Measurements from ENCODE around the gene MRGPRF. TPM values are rescaled to one million over a fixed set of nuclear protein-coding genes. Genes with fewer than 3 reads are reported as not detected.

The MRGPRF gene
- total RNA-seq, 1 donor from 2014 or later: 1.2 TPM

DNA sequence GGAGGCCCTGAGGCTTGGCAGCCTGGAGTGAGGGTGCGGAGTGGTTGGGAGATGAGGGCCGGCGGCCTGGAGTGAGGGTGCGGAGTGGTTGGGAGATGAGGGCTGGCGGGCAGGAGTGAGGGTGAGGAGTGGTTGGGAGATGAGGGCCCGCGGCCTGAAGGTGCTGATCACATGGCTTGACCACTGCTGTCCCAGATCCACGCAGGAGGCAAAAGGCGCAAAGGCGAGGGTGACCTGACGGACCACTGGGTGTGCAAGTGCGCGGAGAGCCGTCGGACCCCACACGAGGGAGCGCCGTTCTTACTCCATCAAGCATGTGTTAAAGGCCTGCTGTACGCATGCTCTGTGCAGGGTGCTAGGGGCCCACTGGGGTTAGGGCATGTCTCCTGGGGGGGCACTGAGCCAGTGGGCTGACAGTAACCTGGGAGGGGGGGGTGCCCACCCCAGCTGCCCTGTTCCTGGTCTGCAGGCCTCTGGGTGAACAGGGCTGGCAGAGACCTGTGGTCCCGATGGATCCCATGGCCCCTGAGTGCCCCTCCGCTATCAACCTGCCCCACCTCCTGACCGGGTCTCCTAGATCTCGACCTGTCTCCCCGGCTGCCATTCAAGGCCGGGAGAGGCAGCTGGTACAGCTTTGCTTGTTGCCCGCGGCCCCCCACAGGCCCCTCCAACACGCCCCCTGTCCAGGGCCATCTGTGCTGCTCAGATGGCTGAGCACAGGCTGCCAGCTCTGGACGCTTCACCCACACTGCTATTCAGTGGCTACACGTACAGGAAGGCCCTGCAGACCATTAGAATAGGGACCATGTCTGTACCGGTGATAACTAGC lies 53.4 kb downstream of the MRGPRF start:
- Histone ChIP-seq H3K36me3 (ENCODE audit: control insufficient read depth, insufficient read depth, low read length) (no peaks in the 10 kb centered on the region), H3K27me3 (ENCODE audit: control insufficient read depth, insufficient read depth, low read length) (peaks cover 5% of the 10 kb centered on the region), H3K4me3 (ENCODE audit: low read depth, low read length) (no peak overlapping the region)
- no peak for TF ChIP-seq CTCF (IDR thresholded peaks at IDR 0.05; ENCODE audit: insufficient read depth, low read length, poor library complexity, severe bottlenecking)
- DNase-seq (ENCODE audit: low read depth): no peak

- no peak for TF ChIP-seq CTCF (IDR thresholded peaks at IDR 0.05; ENCODE audit: insufficient read depth, low read length, poor library complexity, severe bottlenecking)
- H3K27me3 ChIP-seq (ENCODE audit: control insufficient read depth, insufficient read depth, low read length): peaks cover 5% of the 10 kb centered on the region
- H3K4me3 ChIP-seq (ENCODE audit: low read depth, low read length): no peak overlapping the region
- no peak for DNase-seq (ENCODE audit: low read depth)
- no peaks in the 10 kb centered on the region for H3K36me3 ChIP-seq (ENCODE audit: control insufficient read depth, insufficient read depth, low read length)
Measured at GRCh38 chr11:68958211-68958610, 54.8 kb downstream of the MRGPRF start.

GRCh38 chr11:68956547-68957254 lies 56.3 kb downstream of the MRGPRF start:
- Histone ChIP-seq H3K4me3 (ENCODE audit: low read depth, low read length) (no peak overlapping the region), H3K36me3 (ENCODE audit: control insufficient read depth, insufficient read depth, low read length) (no peaks in the 10 kb centered on the region), H3K27me3 (ENCODE audit: control insufficient read depth, insufficient read depth, low read length) (peaks cover 5% of the 10 kb centered on the region)
- DNase-seq (ENCODE audit: low read depth): no peak
- no peak for TF ChIP-seq CTCF (IDR thresholded peaks at IDR 0.05; ENCODE audit: insufficient read depth, low read length, poor library complexity, severe bottlenecking)

DNA sequence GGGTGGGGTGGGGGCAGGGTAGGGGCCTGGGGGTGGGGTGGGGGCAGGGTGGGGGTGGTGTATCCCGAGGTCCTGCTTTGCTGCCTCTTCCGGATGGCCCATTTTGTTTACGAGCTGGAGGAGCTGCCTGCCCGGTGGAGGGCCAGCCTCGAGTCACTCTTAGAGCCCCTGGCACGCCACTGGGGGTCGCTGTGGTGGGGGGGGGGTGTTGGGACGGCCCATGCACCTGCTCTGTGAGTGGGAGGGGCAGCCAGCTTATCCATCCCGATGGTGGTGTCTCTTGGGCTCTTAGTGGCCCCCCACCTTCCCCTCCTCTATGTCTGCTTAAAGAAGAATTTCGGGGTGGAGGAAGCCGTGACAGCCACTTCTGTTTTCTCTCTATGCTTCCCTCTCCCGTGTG lies 56.9 kb downstream of the MRGPRF start:
- no peak for DNase-seq (ENCODE audit: low read depth)
- Histone ChIP-seq H3K4me3 (ENCODE audit: low read depth, low read length) (no peak overlapping the region), H3K36me3 (ENCODE audit: control insufficient read depth, insufficient read depth, low read length) (no peaks in the 10 kb centered on the region), H3K27me3 (ENCODE audit: control insufficient read depth, insufficient read depth, low read length) (peaks cover 5% of the 10 kb centered on the region)
- peak; percentile 43 for TF ChIP-seq CTCF (IDR thresholded peaks at IDR 0.05; ENCODE audit: insufficient read depth, low read length, poor library complexity, severe bottlenecking)

DNA sequence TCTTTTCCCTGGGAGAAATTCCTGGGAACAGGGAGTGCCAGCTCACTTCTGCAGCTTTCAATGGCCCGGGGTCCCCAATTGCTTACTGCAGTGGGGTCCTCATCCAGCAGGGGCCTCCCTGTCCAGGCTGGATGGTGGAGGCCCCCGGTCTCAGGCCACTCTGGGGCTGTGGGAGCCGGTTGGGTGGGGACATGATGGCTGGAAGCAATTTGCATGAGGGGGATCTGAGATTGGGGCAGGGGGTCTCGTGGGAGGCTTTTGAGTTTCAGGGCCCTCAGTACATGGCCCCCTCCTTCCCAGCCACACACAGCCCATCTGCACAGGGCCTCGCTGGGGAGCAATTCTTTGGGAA lies 57.5 kb downstream of the MRGPRF start:
- no peak for TF ChIP-seq CTCF (IDR thresholded peaks at IDR 0.05; ENCODE audit: insufficient read depth, low read length, poor library complexity, severe bottlenecking)

More for the DNA sequence above, 57.5 kb downstream of the MRGPRF start:
- H3K27me3 ChIP-seq (ENCODE audit: control insufficient read depth, insufficient read depth, low read length): peaks cover 5% of the 10 kb centered on the region
- H3K36me3 ChIP-seq (ENCODE audit: control insufficient read depth, insufficient read depth, low read length): no peaks in the 10 kb centered on the region
- H3K4me3 ChIP-seq (ENCODE audit: low read depth, low read length): no peak overlapping the region
- no peak for DNase-seq (ENCODE audit: low read depth)
